Measurements from ENCODE around the gene BTG4. TPM values are rescaled to one million over a fixed set of nuclear protein-coding genes. Genes with fewer than 3 reads are reported as not detected.

The BTG4 gene
- total and polyA plus RNA-seq, 2 experiments from 2014 or later, result 0.21 to 0.31 TPM

GRCh38 chr11:111447112-111447471 lies 65.1 kb downstream of the BTG4 start:
- ATAC-seq, result no peak
- Histone ChIP-seq H3K4me3 (no peak overlapping the region), H3K79me2 (replicated peaks; ENCODE audit: insufficient read depth) (no peaks in the 10 kb centered on the region), H3F3A (replicated peaks; ENCODE audit: low read depth) (no peaks in the 10 kb centered on the region), H3K9me2 (ENCODE audit: insufficient read depth) (no peaks in the 10 kb centered on the region), H3K27ac (ENCODE audit: low read depth) (no peak overlapping the region), H3K4me1 (ENCODE audit: insufficient read depth) (peaks cover 8% of the 10 kb centered on the region), H3K4me2 (no peak overlapping the region), H2AFZ (no peak overlapping the region), H4K20me1 (replicated peaks; ENCODE audit: insufficient read depth) (no peaks in the 10 kb centered on the region), H3K36me3 (ENCODE audit: insufficient read depth) (no peaks in the 10 kb centered on the region), H3K27me3 (ENCODE audit: insufficient read depth) (no peaks in the 10 kb centered on the region)
- H3K4me3 Mint-ChIP-seq, result no peak overlapping the region
- DNase-seq (ENCODE audit: low spot score), result no peak
- peaks cover 7% of the 10 kb centered on the region for H3K27me3 Mint-ChIP-seq (ENCODE audit: insufficient read depth, low read depth, poor library complexity)
- TF ChIP-seq STAT1 (IDR thresholded peaks at IDR 0.05; ENCODE audit: unreplicated experiment), result no peak
- no peak for TF ChIP-seq CREB1 (CRISPR knock-in tag; IDR thresholded peaks at IDR 0.05; ENCODE audit: low read depth)
- TF ChIP-seq CTCF (conservative IDR thresholded peaks at IDR 0.05; ENCODE audit: low read depth in 2 of 2), result no peak
- no peak for TF ChIP-seq JUNB (IDR thresholded peaks at IDR 0.05; ENCODE audit: unreplicated experiment)
- no peak for TF ChIP-seq ZNF331 (CRISPR knock-in tag; IDR thresholded peaks at IDR 0.05; ENCODE audit: low read depth)
- no peak for TF ChIP-seq POLR2AphosphoS5 (IDR thresholded peaks at IDR 0.05; ENCODE audit: low read depth)
- TF ChIP-seq ETS1 (IDR thresholded peaks at IDR 0.05), result no peak
- TF ChIP-seq EZH2phosphoT487 (IDR thresholded peaks at IDR 0.05; ENCODE audit: unreplicated experiment), result no peak
- TF ChIP-seq ZNF114 (CRISPR knock-in tag; IDR thresholded peaks at IDR 0.05), result no peak
- no peak for TF ChIP-seq REST (IDR thresholded peaks at IDR 0.05; ENCODE audit: unreplicated experiment)
- TF ChIP-seq ZNF462 (CRISPR knock-in tag; IDR thresholded peaks at IDR 0.05), result no peak
- TF ChIP-seq EZH2 (IDR thresholded peaks at IDR 0.05; ENCODE audit: low read depth, unreplicated experiment), result no peak
- no peak for TF ChIP-seq NANOG (IDR thresholded peaks at IDR 0.05; ENCODE audit: borderline replicate concordance)
- no peak overlapping the region for H3K27ac Mint-ChIP-seq
- peaks cover 13% of the 10 kb centered on the region for H3K4me1 Mint-ChIP-seq
- no peaks in the 10 kb centered on the region for H3K36me3 Mint-ChIP-seq (ENCODE audit: low read depth)
- H3K9me3 Mint-ChIP-seq, result no peaks in the 10 kb centered on the region

Measured in GM23338 (cell line).